ENCODE results near the gene TRPV2.

TRPV2 gene

DNA sequence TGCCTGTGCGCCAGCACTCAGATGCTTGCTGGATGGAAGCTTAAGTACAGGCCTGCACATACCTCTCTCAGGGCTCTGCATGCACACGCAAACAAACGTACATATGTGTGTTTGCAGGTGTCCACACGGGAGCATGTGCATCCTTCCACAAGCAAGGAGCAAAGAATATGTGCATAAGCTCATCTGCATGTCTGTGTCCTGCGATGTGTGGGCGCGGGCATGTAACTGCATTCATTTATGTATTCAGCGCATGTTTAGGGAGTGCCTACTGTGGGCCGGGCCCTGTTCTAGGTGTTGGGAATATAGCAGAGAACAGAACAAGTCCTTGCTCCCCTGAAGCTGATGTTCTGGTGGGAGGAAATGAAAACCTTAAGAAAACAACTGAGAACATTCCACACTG, 13.7 kb downstream of the TRPV2 start (continued):
- TF ChIP-seq SNAI2 (CRISPR knock-in tag; IDR thresholded peaks at IDR 0.05) = no peak
- TF ChIP-seq TOX (CRISPR knock-in tag; IDR thresholded peaks at IDR 0.05; ENCODE audit: borderline replicate concordance) = no peak
- TF ChIP-seq ZNF70 (CRISPR knock-in tag; IDR thresholded peaks at IDR 0.05) = no peak
- TF ChIP-seq OSR1 (CRISPR knock-in tag; IDR thresholded peaks at IDR 0.05) = no peak

DNA sequence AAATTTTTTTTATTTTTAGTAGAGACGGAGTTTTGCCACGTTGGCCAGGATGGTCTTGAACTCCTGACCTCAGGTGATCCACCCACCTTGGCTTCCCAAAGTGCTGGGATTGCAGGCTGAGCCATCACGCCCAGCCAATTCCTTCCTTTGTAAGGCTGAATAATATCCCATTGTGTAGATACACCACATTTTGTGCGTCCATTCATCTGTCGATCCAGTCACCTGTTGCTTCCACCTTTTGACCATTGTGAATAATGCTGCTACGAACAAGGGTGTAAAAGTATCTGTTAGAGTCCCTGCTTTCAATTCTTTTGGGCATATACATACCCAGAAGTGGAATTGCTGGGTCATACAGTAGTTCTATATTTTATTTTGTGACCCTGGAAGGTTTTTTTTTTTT, 15.3 kb downstream of the TRPV2 start:
- ATAC-seq = no peak

DNA sequence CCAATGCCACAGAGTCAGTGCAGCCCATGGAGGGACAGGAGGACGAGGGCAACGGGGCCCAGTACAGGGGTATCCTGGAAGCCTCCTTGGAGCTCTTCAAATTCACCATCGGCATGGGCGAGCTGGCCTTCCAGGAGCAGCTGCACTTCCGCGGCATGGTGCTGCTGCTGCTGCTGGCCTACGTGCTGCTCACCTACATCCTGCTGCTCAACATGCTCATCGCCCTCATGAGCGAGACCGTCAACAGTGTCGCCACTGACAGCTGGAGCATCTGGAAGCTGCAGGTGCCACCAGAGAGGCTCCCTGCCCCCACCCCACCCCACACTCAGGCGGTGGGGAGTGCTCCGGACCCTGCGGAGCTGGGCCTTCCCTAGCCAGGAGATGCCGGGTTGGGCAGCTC, 16.6 kb downstream of the TRPV2 start:
- ATAC-seq = no peak
- TF ChIP-seq, protein P1, sequence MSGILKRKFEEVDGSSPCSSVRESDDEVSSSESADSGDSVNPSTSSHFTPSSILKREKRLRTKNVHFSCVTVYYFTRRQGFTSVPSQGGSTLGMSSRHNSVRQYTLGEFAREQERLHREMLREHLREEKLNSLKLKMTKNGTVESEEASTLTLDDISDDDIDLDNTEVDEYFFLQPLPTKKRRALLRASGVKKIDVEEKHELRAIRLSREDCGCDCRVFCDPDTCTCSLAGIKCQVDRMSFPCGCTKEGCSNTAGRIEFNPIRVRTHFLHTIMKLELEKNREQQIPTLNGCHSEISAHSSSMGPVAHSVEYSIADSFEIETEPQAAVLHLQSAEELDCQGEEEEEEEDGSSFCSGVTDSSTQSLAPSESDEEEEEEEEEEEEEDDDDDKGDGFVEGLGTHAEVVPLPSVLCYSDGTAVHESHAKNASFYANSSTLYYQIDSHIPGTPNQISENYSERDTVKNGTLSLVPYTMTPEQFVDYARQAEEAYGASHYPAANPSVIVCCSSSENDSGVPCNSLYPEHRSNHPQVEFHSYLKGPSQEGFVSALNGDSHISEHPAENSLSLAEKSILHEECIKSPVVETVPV (CRISPR knock-in tag; IDR thresholded peaks at IDR 0.05) = no peak
- no peak for TF ChIP-seq BACH2 (CRISPR knock-in tag; IDR thresholded peaks at IDR 0.05; ENCODE audit: borderline replicate concordance)
- TF ChIP-seq, protein P2, sequence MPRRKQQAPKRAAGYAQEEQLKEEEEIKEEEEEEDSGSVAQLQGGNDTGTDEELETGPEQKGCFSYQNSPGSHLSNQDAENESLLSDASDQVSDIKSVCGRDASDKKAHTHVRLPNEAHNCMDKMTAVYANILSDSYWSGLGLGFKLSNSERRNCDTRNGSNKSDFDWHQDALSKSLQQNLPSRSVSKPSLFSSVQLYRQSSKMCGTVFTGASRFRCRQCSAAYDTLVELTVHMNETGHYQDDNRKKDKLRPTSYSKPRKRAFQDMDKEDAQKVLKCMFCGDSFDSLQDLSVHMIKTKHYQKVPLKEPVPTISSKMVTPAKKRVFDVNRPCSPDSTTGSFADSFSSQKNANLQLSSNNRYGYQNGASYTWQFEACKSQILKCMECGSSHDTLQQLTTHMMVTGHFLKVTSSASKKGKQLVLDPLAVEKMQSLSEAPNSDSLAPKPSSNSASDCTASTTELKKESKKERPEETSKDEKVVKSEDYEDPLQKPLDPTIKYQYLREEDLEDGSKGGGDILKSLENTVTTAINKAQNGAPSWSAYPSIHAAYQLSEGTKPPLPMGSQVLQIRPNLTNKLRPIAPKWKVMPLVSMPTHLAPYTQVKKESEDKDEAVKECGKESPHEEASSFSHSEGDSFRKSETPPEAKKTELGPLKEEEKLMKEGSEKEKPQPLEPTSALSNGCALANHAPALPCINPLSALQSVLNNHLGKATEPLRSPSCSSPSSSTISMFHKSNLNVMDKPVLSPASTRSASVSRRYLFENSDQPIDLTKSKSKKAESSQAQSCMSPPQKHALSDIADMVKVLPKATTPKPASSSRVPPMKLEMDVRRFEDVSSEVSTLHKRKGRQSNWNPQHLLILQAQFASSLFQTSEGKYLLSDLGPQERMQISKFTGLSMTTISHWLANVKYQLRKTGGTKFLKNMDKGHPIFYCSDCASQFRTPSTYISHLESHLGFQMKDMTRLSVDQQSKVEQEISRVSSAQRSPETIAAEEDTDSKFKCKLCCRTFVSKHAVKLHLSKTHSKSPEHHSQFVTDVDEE (CRISPR knock-in tag; IDR thresholded peaks at IDR 0.05) = no peak
- no peak for TF ChIP-seq ARNTL (CRISPR knock-in tag; IDR thresholded peaks at IDR 0.05; ENCODE audit: borderline replicate concordance, low read depth)
- no peak for TF ChIP-seq CSDC2 (CRISPR knock-in tag; IDR thresholded peaks at IDR 0.05)
- TF ChIP-seq ZNF565 (CRISPR knock-in tag; conservative IDR thresholded peaks at IDR 0.05; ENCODE audit: low read depth) = no peak
- no peak for TF ChIP-seq PPARA (CRISPR knock-in tag; IDR thresholded peaks at IDR 0.05; ENCODE audit: borderline replicate concordance)
- TF ChIP-seq ZFP3 (CRISPR knock-in tag; IDR thresholded peaks at IDR 0.05) = no peak
- no peak for TF ChIP-seq ZFP30 (CRISPR knock-in tag; IDR thresholded peaks at IDR 0.05)
- TF ChIP-seq TCF4 (CRISPR knock-in tag; IDR thresholded peaks at IDR 0.05; ENCODE audit: borderline replicate concordance) = no peak
- no peak for TF ChIP-seq PATZ1 (CRISPR knock-in tag; IDR thresholded peaks at IDR 0.05; ENCODE audit: borderline replicate concordance)

More for the DNA sequence above, 15.3 kb downstream of the TRPV2 start:
- TF ChIP-seq, protein P2 (CRISPR knock-in tag; IDR thresholded peaks at IDR 0.05) = no peak
- TF ChIP-seq SNAI2 (CRISPR knock-in tag; IDR thresholded peaks at IDR 0.05) (no peak), ARNTL (CRISPR knock-in tag; IDR thresholded peaks at IDR 0.05; ENCODE audit: borderline replicate concordance, low read depth) (no peak), ZNF8 (CRISPR knock-in tag; IDR thresholded peaks at IDR 0.05) (no peak), ISL1 (CRISPR knock-in tag; IDR thresholded peaks at IDR 0.05) (no peak), OSR1 (CRISPR knock-in tag; IDR thresholded peaks at IDR 0.05) (no peak), ZFP3 (CRISPR knock-in tag; IDR thresholded peaks at IDR 0.05) (no peak), PATZ1 (CRISPR knock-in tag; IDR thresholded peaks at IDR 0.05; ENCODE audit: borderline replicate concordance) (no peak), CSDC2 (CRISPR knock-in tag; IDR thresholded peaks at IDR 0.05) (no peak), ZNF565 (CRISPR knock-in tag; conservative IDR thresholded peaks at IDR 0.05; ENCODE audit: low read depth) (no peak), ZC3H10 (CRISPR knock-in tag; IDR thresholded peaks at IDR 0.05) (no peak), ZFP30 (CRISPR knock-in tag; IDR thresholded peaks at IDR 0.05) (no peak), CREB5 (CRISPR knock-in tag; IDR thresholded peaks at IDR 0.05; ENCODE audit: low read depth) (no peak)
